ENCODE results near the gene RAD51B.

- TF ChIP-seq POLR2AphosphoS5 (IDR thresholded peaks at IDR 0.05) = no peak
- TF ChIP-seq CTCF (IDR thresholded peaks at IDR 0.05) = no peak
Measured at GRCh38 chr14:68519671-68520187, 700.1 kb downstream of the RAD51B start.
